ENCODE measurements around the gene ZFP36L1. TPM values are rescaled to one million over a fixed set of nuclear protein-coding genes. Genes with fewer than 3 reads are reported as not detected.

The ZFP36L1 gene
- total and polyA plus RNA-seq, 2 of the 13 experiments (the other 11 are each of a cell fraction or from before 2014, with no cell fraction given): 7.4 to 10.2 TPM

DNA sequence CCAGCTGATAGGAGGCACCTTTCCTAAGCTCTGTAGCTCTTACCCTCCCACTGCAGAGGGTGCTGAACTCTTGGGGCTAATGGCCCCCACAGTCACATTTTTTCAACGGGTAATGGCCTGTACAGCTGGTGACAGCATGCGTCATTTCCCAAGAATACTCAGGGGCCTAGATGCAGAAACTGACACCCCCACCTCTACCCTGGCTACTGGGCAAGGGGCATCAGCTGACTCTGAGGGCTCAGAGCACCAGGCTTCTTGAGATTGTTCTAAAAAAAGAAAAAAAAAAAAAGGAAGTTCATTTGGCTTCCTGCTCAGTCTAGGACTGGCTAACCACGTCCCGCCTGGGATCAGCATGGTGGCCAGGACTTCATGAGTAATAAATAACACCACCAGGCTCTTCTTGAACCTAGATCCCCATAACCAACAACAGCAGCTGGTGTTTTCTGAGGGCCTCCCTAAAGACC is 35.2 kb downstream of the ZFP36L1 start:
- intact Hi-C loops (cut with micrococcal nuclease; ENCODE audit: unreplicated experiment): no loop called here
- FAIRE-seq: no peak
- Histone ChIP-seq H3K9ac (ENCODE audit: insufficient read depth, low read depth, low read length) (no peak overlapping the region), H4K20me1 (ENCODE audit: insufficient read depth, low read length) (no peaks in the 10 kb centered on the region), H3K4me2 (ENCODE audit: low read depth, low read length) (peak overlapping the region; percentile 70), H3K4me1 (ENCODE audit: insufficient read depth, low read length) (peaks cover 97% of the 10 kb centered on the region), H3K27me3 (ENCODE audit: control insufficient read depth in 1 of 2, insufficient read depth in 2 of 2, low read length in 2 of 2) (no peaks in the 10 kb centered on the region), H3K9me3 (ENCODE audit: low read length) (no peaks in the 10 kb centered on the region), H3K79me2 (ENCODE audit: insufficient read depth, low read length) (no peaks in the 10 kb centered on the region), H3K27ac (ENCODE audit: extremely low read length, insufficient read depth, low read length) (no peak overlapping the region), H3K4me3 (replicated peaks in 1 of 3; ENCODE audit: insufficient read depth in 1 of 3, low read depth in 2 of 3, low read length in 3 of 3) (peak overlapping the region in 2 of 3 experiments; percentile 3 to 60; a peak in 1 of 6 replicates), H2AFZ (ENCODE audit: low read length) (no peak overlapping the region), H3K36me3 (replicated peaks in 1 of 2; ENCODE audit: control insufficient read depth in 1 of 2, insufficient read depth in 2 of 2, low read length in 2 of 2) (no peaks in the 10 kb centered on the region)
- ChIA-PET CTCF (ENCODE audit: low intra/inter-chr PET ratio, low total read pairs) (no interaction called here), POLR2A (interaction anchor here (1.5 to 4.4 kb wide), 7 partner anchors 22 to 38 kb away, joined by 3 to 39 read pairs (median 8); partner anchors contain the start of gene ZFP36L1)
- peak; percentile 39 for DNase-seq (ENCODE audit: low spot score)
- no TSS peak for BruUV-seq (replicated peaks)
- TF ChIP-seq TP53 (CRISPR knock-in tag; conservative IDR thresholded peaks at IDR 0.05): no peak
- TF ChIP-seq SAP130 (CRISPR knock-in tag; IDR thresholded peaks at IDR 0.05; ENCODE audit: low read depth): 0 out of 2 replicates have a peak, but pooled peaks have one; percentile 10
- TF ChIP-seq, protein P1, sequence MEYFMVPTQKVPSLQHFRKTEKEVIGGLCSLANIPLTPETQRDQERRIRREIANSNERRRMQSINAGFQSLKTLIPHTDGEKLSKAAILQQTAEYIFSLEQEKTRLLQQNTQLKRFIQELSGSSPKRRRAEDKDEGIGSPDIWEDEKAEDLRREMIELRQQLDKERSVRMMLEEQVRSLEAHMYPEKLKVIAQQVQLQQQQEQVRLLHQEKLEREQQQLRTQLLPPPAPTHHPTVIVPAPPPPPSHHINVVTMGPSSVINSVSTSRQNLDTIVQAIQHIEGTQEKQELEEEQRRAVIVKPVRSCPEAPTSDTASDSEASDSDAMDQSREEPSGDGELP (IDR thresholded peaks at IDR 0.05; ENCODE audit: borderline replicate concordance, low read depth): peak; percentile 63; the same call in 1 of the 2 replicates
- ATAC-seq: peak; percentile 30
- WGBS (ENCODE audit: low lambda C conversion rate): 30% methylated on average over 4 of the region's 4 CpGs
- in situ Hi-C loops (cut with HindIII; ENCODE audit: extremely low pct_ligation_motif_present, low pct_unique_long_range_greater_than_20kb): no loop called here

DNA sequence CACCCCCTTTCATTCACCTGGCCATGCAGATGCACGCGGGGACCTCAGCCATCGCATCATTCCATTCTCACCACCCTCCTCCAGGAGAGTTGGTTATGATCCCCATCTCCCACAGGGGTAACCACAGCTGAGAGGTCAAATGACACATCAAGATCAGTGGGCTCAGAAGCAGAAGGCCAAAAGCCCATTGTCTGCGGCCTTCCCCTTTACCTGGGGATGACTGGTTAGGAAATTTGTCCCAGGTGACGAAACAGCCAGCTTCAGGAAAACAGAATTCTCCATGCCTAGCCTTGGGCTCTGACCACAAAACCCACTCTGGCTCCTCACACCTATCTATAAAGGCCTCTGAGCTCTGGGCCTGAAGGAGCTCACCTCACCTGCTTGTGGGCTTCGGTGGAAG is 36.1 kb downstream of the ZFP36L1 start:
- ATAC-seq (no peak), FAIRE-seq (no peak), DNase-seq (ENCODE audit: low spot score) (peak; percentile 40)
- no peak overlapping the region for H3K27ac ChIP-seq (ENCODE audit: extremely low read length, insufficient read depth, low read length)
- peak overlapping the region; percentile 70 for H3K4me2 ChIP-seq (ENCODE audit: low read depth, low read length)
- CTCF ChIA-PET (ENCODE audit: low intra/inter-chr PET ratio, low total read pairs): no interaction called here
- POLR2A ChIA-PET: interaction anchor here (1.6 to 4.4 kb wide), 6 partner anchors 23 to 39 kb away, joined by 3 to 39 read pairs (median 12); partner anchors contain the start of gene ZFP36L1
- H3K27me3 ChIP-seq (ENCODE audit: control insufficient read depth in 1 of 2, insufficient read depth in 2 of 2, low read length in 2 of 2): no peaks in the 10 kb centered on the region
- H3K9ac ChIP-seq (ENCODE audit: insufficient read depth, low read depth, low read length): no peak overlapping the region
- H3K36me3 ChIP-seq (replicated peaks in 1 of 2; ENCODE audit: control insufficient read depth in 1 of 2, insufficient read depth in 2 of 2, low read length in 2 of 2): no peaks in the 10 kb centered on the region
- H3K4me1 ChIP-seq (ENCODE audit: insufficient read depth, low read length): peaks cover 99% of the 10 kb centered on the region
- intact Hi-C loops (cut with micrococcal nuclease; ENCODE audit: unreplicated experiment): no loop called here
- no peaks in the 10 kb centered on the region for H3K9me3 ChIP-seq (ENCODE audit: low read length)
- in situ Hi-C loops (cut with HindIII; ENCODE audit: extremely low pct_ligation_motif_present, low pct_unique_long_range_greater_than_20kb): no loop called here
- 26% methylated on average over 5 of the region's 6 CpGs for WGBS (ENCODE audit: low lambda C conversion rate)
- peak overlapping the region in 1 of 3 experiments; percentile 24; a peak in 2 of 6 replicates for H3K4me3 ChIP-seq (replicated peaks in 1 of 3; ENCODE audit: insufficient read depth in 1 of 3, low read depth in 2 of 3, low read length in 3 of 3)
- no peak overlapping the region for H2AFZ ChIP-seq (ENCODE audit: low read length)
- no peaks in the 10 kb centered on the region for H3K79me2 ChIP-seq (ENCODE audit: insufficient read depth, low read length)
- H4K20me1 ChIP-seq (ENCODE audit: insufficient read depth, low read length): no peaks in the 10 kb centered on the region
- BruUV-seq (replicated peaks): no TSS peak
- TF ChIP-seq, protein P2, sequence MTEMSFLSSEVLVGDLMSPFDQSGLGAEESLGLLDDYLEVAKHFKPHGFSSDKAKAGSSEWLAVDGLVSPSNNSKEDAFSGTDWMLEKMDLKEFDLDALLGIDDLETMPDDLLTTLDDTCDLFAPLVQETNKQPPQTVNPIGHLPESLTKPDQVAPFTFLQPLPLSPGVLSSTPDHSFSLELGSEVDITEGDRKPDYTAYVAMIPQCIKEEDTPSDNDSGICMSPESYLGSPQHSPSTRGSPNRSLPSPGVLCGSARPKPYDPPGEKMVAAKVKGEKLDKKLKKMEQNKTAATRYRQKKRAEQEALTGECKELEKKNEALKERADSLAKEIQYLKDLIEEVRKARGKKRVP (CRISPR knock-in tag; IDR thresholded peaks at IDR 0.05): no peak
- TF ChIP-seq ZBTB7B (CRISPR knock-in tag; IDR thresholded peaks at IDR 0.05): 0 out of 2 replicates have a peak, but pooled peaks have one; percentile 30
- TF ChIP-seq, protein P3, sequence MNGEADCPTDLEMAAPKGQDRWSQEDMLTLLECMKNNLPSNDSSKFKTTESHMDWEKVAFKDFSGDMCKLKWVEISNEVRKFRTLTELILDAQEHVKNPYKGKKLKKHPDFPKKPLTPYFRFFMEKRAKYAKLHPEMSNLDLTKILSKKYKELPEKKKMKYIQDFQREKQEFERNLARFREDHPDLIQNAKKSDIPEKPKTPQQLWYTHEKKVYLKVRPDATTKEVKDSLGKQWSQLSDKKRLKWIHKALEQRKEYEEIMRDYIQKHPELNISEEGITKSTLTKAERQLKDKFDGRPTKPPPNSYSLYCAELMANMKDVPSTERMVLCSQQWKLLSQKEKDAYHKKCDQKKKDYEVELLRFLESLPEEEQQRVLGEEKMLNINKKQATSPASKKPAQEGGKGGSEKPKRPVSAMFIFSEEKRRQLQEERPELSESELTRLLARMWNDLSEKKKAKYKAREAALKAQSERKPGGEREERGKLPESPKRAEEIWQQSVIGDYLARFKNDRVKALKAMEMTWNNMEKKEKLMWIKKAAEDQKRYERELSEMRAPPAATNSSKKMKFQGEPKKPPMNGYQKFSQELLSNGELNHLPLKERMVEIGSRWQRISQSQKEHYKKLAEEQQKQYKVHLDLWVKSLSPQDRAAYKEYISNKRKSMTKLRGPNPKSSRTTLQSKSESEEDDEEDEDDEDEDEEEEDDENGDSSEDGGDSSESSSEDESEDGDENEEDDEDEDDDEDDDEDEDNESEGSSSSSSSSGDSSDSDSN (CRISPR knock-in tag; IDR thresholded peaks at IDR 0.05): no peak
- peak; percentile 64 for TF ChIP-seq ZEB1 (IDR thresholded peaks at IDR 0.05; ENCODE audit: insufficient replicate concordance, low read depth)
- no peak for TF ChIP-seq ZNF672 (CRISPR knock-in tag; IDR thresholded peaks at IDR 0.05)
- TF ChIP-seq, protein P4, sequence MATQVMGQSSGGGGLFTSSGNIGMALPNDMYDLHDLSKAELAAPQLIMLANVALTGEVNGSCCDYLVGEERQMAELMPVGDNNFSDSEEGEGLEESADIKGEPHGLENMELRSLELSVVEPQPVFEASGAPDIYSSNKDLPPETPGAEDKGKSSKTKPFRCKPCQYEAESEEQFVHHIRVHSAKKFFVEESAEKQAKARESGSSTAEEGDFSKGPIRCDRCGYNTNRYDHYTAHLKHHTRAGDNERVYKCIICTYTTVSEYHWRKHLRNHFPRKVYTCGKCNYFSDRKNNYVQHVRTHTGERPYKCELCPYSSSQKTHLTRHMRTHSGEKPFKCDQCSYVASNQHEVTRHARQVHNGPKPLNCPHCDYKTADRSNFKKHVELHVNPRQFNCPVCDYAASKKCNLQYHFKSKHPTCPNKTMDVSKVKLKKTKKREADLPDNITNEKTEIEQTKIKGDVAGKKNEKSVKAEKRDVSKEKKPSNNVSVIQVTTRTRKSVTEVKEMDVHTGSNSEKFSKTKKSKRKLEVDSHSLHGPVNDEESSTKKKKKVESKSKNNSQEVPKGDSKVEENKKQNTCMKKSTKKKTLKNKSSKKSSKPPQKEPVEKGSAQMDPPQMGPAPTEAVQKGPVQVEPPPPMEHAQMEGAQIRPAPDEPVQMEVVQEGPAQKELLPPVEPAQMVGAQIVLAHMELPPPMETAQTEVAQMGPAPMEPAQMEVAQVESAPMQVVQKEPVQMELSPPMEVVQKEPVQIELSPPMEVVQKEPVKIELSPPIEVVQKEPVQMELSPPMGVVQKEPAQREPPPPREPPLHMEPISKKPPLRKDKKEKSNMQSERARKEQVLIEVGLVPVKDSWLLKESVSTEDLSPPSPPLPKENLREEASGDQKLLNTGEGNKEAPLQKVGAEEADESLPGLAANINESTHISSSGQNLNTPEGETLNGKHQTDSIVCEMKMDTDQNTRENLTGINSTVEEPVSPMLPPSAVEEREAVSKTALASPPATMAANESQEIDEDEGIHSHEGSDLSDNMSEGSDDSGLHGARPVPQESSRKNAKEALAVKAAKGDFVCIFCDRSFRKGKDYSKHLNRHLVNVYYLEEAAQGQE (IDR thresholded peaks at IDR 0.05; ENCODE audit: borderline replicate concordance in 1 of 2, low read depth in 1 of 2, low read length in 2 of 2): no peak

Data from HepG2 (cell line).